HG03469 (cell line): Measurements from ENCODE around the gene GAR1.
"Not testable (repeated sequence)": the region's sequence is repeated elsewhere in the genome, so short reads cannot be mapped to it uniquely, and the experiment has no call there.

ENCODE experiments used
- ATAC-seq: cut with Tn5 transposase; IDR thresholded peaks from one replicate; pipeline ENCODE4 v1.9.1; 2021; ENCODE audit warnings: mild to moderate bottlenecking, moderate library complexity, moderate number of reproducible peaks; ENCODE audit not compliant: unreplicated experiment

Gene GAR1

DNA sequence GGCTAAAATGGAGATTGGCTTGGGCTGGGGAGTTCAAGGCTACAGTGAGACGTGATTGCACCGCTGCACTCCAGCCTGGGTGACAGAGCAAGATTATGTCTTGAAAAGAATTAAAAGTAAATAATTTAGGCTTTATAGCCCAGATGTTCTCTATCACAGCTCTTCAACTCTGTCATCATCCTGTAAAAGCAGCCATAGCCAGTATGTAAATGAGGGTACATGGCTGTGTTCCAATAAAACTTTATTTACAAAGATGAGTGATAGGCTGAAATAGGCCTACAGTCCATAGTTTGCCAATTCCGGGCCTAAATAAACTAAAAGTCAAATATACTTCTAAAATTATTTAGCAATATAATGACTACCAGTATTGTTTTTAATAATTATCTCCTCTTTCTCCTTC is 21.4 kb downstream of the GAR1 start:
- ATAC-seq = no peak

DNA sequence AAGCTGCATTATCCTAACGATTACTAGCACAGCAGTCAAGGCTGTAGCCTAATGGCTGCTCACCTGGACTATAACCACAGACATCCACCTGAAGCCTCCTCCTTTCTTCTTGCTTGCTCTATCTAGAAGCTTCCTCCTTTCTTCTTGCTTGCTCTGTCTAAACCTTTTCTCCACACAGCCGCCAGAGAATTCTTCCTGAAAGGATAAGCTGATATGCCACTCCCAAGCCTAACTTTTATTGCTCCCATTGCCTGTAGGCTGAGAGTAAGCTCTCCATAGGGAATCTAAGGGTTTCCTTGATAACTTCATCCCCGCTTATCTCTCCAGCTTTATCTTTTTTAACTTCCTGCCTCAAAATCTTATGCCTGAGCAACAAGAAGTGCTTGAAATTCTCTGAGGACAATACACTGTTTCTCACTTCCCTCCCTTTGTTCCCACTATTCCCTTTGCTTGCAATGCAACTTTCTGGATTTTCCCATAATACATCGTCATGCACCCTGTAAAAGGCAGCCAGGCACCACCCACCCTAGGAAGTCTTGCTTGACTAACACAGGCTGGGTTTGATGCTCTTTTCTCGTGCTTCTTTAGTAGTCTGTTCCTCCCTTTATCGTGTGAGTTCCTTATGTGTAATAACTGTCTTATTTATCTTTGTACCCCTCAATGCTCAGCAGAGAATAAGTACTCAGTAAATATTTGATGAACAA is 31.0 kb downstream of the GAR1 start:
- no peak for ATAC-seq

DNA sequence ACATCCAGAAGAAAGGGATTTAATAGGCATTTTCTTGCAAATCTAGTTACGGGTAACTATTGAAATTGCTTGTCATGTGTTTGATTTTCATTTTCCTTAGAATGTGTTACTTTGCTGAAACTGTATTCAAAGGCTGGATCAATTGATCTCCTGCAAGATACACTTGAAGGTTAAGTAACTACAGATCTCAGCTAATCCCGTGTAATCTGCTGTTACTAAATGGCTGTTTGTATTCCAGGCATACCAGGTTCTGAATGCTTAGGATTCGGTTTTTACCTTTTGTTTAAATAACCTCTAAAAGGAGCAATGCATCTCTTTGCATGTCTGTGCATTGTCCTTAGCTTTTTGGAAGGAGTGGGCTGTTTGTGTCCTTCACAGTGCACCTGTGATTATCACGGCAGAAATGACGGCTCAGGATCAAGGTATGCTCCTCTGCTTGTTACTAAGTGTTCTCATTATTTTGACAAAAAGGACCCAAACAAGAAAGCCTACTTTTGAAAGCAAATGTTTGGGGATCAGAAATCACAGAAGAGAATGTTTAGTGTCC is 32.4 kb downstream of the GAR1 start, which contains the start of gene LRIT3:
Gene LRIT3 (plus strand): TSS at position 212 of the 547 bp plus-strand sequence. CDS start 95 bp downstream, at position 307.
- ATAC-seq = no peak

DNA sequence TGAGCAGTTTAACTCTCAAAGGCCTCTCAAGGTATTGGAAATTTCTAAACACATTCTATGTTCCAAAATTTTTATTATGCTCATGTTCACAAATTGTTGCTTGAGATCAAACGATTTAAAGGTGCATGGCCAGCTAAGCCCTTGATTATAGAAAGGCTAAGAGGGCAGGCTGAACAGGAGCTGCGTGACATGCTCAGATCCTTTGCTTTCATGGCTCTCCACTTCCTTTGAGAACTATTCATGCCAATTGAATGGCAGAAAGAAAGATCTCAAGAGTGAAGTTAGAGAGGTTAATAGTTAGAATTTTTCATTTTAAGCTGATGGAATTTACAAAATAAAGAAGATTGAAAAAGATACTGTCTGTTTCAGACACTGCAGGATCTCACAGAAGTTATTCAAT is 32.9 kb downstream of the GAR1 start:
- ATAC-seq = no peak

DNA sequence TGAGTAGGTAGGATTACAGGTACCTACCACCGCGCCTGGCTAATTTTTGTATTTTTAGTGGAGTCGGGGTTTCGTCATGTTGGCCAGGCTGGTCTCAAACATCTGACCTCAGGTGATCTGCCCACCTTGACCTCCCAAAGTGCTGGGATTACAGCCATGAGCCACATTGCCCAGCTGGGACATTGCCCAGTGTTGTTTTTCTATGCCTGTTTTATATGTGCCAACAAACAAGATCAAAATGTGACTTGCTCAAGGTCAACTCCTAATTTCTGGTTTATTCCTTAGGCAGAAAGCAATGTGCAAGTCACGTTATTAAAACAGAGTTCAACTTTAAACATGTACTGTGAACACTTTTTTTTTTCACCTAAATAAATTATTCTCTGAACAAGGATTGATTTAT is 35.0 kb downstream of the GAR1 start:
- no peak for ATAC-seq

DNA sequence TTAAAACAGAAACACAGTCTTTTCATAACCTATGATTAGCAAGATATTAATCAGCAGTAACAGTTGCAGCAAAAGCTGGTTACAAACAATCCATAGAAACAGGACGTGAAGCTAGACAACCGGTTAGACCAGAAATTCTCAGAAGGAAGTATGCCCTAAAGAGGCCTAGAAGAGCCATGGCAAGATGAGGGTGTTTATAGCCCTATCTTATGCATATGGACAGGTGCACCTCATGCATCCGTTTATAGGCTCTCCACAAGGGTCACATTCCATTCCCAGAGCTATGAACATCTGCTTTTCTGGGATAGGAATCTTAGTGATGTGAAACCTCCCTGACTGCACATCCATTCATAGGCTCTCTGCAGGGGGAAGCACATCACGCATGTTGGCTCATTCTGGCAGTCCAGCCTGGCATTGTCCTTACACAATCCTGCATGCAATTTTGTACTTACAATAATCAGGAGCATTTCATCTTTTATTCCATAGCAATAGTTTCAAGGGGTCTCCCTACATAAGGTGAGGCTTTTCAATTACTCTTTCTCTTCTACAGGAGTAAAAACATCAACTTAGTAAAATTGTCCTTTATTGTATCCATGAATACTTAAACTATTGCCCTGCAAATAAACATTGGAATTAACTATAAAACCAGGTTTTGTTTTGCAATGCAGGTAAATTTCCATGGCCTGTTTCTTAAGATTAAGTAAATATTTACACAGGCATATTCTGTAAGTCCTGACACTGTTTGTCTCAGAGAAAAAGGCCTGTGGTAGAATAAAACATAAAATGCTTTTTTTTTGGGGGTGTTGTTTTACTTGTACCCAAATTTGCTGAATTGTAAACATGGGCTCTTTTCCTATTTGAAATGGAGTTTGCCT is 44.1 kb downstream of the GAR1 start:
- not testable (repeated sequence) for ATAC-seq

DNA sequence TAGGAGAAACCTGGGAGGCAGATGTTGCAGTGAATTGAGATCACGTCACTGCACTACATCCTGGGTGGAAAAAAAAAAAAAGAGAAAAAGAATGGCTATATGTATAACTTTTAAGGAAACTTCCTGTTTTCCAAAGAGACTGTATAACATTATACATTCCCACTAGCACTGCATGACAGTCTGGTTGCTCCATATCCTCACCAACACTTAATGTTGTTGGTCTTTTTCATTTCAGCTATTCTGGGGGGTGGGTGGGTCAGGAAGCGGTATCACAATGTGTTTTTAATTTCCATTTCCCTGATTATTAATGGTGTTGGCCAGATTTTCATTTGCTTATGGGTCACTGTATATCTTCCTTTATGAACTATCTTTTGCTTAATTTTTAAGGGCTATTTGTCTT is 45.7 kb downstream of the GAR1 start:
- no peak for ATAC-seq

DNA sequence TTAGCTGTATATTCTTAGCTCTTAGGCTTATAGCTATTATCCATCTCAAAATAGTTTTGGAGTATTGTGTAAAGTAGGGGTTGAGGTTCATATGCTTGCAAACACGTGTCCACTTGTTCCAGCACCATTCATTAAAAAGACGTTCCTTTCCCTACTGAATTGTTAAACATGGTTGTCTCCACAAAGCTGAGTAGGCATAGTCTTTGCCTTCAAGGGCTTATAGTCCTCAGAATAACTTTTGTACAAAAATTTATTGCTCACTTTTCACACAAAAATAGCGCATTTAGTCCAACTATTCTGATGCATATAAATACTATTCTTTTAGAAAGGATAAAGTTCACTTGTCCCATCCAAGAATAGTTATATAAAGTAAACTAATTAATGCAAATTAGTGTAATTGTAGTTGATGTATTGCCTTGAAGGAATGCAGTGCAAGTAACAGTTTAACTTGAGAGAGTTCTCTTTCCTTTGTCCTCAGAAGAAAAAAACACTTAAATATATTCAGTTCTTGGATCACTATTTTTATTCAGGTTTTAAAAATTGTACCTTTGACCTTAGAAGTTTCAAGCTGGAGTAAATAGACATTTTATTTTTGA is 46.5 kb downstream of the GAR1 start:
- ATAC-seq = no peak

DNA sequence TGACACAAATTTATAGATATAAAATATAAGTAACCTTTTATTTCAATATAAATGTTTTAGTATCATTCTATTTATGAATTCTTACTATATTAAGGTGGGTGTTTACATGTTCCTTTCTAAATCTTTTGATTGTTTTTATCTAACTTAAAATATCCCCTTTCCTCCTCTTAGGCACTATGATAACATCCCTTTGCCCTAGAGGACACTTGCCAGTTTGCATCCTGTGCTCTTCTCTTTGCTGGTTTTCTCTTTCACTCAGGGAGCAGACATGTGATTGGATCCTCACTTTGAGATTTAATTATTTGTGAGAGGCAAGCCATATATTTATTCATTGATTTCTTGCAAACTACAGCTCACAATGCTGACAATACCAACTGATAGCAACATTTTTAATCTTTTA is 48.6 kb downstream of the GAR1 start:
- no peak for ATAC-seq

DNA sequence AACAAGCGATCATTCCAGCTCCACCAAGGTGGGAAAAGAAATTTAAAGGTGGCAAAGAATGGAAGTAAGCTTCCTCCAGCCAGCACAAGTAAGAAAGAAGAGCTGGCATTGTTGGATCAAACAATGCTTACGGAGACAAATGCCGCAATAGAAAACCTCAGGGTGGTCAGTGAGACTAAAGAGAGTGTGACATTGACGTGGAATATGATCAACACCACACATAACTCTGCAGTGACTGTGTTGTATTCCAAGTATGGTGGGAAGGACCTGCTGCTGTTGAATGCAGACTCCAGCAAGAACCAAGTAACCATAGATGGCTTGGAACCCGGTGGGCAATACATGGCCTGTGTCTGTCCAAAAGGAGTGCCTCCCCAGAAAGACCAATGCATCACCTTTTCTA is 54.5 kb downstream of the GAR1 start:
- ATAC-seq = no peak

DNA sequence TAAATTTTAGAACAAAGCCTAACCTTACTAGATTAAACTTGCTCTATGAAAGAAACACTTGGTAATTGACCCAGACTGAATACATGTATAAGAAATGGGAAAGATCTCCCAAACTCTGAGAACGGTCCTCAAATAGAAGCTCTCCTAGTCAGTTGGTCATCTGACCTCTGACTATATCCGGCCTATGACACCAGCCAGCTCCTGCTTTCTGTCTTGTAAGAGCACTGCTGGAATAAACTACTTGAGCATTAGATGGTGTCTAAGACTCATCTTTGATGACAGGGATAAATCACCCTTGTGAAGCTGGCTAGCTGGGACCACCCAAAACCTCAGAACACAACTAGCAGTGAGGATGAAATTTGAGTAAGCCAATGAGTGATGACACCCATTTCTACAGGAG is 56.5 kb downstream of the GAR1 start:
- ATAC-seq = no peak

DNA sequence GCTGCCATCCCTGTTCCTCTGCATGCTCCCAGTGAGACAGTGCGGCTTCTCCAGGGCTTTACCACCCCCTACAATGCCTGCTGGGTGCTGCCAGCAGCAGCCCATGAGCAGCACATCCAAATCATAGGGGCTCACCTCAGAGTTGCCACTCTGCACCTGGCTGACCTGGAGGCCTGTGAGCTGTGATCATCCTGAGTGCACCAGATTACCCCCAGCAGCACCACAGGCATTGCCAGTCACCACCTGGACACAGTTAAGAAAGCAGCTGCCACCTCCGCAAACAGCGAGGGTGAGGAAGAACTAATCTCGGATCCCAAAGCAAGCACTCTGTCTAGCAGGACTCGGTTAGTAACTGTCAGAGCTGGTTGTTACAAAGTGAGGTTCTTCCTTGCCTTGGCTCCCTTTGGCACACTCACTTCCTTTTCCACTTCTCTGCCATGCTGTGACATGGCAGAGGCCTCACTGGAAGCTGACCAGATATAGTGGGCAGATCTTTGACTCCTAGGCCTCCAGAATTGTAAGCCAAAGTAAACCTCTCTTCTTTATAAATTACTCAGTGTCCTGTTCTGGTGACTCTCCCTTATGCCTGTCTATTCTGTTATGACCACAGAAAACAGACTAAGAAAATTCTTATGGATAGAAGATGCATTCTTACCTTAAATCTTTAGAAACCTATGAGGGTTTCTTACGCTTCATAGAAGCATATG is 57.5 kb downstream of the GAR1 start:
- no peak for ATAC-seq

DNA sequence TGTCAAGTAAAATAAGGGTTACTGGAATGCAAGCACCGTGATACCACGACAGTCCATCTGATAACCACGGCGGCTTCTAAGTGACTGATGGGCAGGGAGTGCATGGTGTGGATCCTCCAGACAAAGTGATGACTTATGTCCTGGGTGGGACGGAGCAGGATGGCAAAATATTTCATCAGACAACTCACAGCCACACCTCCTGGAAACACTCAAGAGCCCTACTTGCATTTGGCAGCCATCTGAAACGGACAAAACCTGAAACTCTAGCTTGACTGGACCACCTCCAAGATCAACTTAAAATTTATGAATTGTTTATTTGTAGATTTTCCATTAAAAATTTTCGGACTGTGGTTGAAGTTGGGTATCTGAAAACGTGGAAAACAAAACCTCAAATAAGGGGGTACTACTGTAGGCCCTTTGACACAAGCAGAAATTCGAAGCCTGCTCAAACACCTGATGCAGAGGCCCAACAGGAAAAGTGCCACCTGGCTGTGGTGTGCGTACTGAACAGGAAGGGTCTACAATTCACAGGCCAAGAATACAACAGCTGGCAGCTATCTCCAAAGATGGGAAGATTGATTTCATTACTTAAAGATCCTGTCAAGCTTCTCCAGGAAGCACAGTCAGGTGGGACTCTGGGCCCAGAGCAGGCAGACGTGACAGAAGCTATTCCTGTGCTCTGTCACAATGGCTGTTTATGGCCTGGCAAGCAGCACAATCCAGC is 58.4 kb downstream of the GAR1 start:
- ATAC-seq = no peak
